Measurements from ENCODE around the gene IGFLR1. TPM values are rescaled to one million over a fixed set of nuclear protein-coding genes. Genes with fewer than 3 reads are reported as not detected.

IGFLR1 gene
- total RNA-seq, 1 donor from 2014 or later, result 3.8 TPM

- TF ChIP-seq CTCF (conservative IDR thresholded peaks at IDR 0.05), result no peak
- Mint-ChIP-seq H3K9me3 (no peaks in the 10 kb centered on the region), H3K36me3 (peaks cover 14% of the 10 kb centered on the region), H3K4me3 (no peak overlapping the region), H3K4me1 (ENCODE audit: unreplicated experiment) (peaks cover 5% of the 10 kb centered on the region), H3K27ac (peak overlapping the region; percentile 85), H3K27me3 (no peaks in the 10 kb centered on the region)
- DNase-seq (ENCODE audit: extremely low spot score, unreplicated experiment), result no peak
Measured at GRCh38 chr19:35731779-35732405, 10.4 kb downstream of the IGFLR1 start.

DNA sequence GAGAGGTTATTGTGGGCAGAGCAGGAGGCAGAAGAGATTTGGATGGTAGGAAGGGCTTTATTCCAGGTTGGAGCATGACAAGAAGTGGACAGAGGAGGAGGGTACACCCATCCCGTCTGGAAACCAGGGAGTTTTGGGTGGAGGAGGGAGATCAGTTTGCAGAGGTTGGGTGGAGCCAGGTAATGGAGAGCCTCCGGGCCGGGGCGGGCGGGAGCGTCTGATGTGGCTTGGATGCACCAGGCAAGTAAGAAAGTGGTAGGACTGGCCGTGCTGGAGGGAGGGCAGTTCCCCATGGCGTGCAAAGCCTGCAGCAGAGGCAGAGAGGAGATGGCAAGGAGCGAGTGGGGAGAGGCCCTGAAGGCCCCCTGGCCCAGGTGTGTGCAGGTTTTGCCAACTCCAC lies 10.9 kb downstream of the IGFLR1 start:
- H3K27me3 Mint-ChIP-seq, result no peaks in the 10 kb centered on the region
- H3K36me3 Mint-ChIP-seq, result peaks cover 14% of the 10 kb centered on the region
- DNase-seq (ENCODE audit: extremely low spot score, unreplicated experiment), result no peak
- H3K9me3 Mint-ChIP-seq, result no peaks in the 10 kb centered on the region
- peaks cover 5% of the 10 kb centered on the region for H3K4me1 Mint-ChIP-seq (ENCODE audit: unreplicated experiment)
- H3K4me3 Mint-ChIP-seq, result peak overlapping the region; percentile 34
- peak overlapping the region; percentile 85 for H3K27ac Mint-ChIP-seq
- no peak for TF ChIP-seq CTCF (conservative IDR thresholded peaks at IDR 0.05)

- Mint-ChIP-seq H3K27me3 (no peaks in the 10 kb centered on the region), H3K4me3 (no peak overlapping the region), H3K4me1 (ENCODE audit: unreplicated experiment) (peaks cover 5% of the 10 kb centered on the region), H3K36me3 (peaks cover 14% of the 10 kb centered on the region), H3K9me3 (no peaks in the 10 kb centered on the region), H3K27ac (peak overlapping the region; percentile 56)
- no peak for TF ChIP-seq CTCF (conservative IDR thresholded peaks at IDR 0.05)
- DNase-seq (ENCODE audit: extremely low spot score, unreplicated experiment), result no peak
Measured at GRCh38 chr19:35730326-35730725, 11.9 kb downstream of the IGFLR1 start.

DNA sequence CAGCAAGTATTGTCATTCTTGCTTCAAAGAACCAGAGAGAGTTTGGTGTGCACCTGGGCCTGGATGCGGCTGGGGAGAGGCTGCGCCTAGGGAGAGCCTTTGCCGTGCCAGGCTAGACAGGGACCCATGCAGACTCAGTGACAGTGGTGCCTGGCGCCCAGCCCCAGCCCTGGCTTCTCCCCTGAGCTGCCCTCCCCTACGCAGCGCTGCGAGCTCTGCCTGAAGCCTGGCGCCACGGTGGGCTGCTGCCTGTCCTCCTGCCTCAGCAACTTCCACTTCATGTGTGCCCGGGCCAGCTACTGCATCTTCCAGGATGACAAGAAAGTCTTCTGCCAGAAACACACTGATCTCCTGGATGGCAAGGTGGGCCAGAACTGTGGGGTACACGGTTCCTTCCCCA lies 12.5 kb downstream of the IGFLR1 start:
- Mint-ChIP-seq H3K9me3 (no peaks in the 10 kb centered on the region), H3K27ac (peak overlapping the region; percentile 56), H3K4me3 (no peak overlapping the region), H3K27me3 (no peaks in the 10 kb centered on the region), H3K36me3 (peaks cover 14% of the 10 kb centered on the region), H3K4me1 (ENCODE audit: unreplicated experiment) (peaks cover 5% of the 10 kb centered on the region)
- TF ChIP-seq CTCF (conservative IDR thresholded peaks at IDR 0.05), result no peak
- DNase-seq (ENCODE audit: extremely low spot score, unreplicated experiment), result no peak

DNA sequence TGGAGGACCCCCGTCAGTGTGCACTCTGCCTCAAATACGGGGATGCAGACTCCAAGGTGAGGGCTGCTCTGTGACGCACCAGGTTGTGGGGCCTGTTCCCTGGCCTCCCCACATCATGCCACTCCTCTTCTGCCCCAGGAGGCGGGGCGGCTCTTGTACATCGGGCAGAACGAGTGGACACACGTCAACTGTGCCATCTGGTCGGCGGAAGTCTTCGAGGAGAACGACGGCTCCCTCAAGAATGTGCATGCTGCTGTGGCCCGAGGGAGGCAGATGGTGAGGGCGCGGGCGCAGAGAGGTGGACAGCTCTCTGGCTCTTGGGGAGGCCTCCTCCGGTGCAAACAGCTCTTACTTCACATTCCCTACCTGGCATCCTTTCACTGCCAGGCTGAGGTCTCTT lies 13.2 kb downstream of the IGFLR1 start:
- no peak for DNase-seq (ENCODE audit: extremely low spot score, unreplicated experiment)
- no peak overlapping the region for H3K27ac Mint-ChIP-seq
- no peak overlapping the region for H3K4me3 Mint-ChIP-seq
- peaks cover 5% of the 10 kb centered on the region for H3K4me1 Mint-ChIP-seq (ENCODE audit: unreplicated experiment)
- H3K27me3 Mint-ChIP-seq, result no peaks in the 10 kb centered on the region
- peaks cover 14% of the 10 kb centered on the region for H3K36me3 Mint-ChIP-seq
- no peak for TF ChIP-seq CTCF (conservative IDR thresholded peaks at IDR 0.05)
- H3K9me3 Mint-ChIP-seq, result no peaks in the 10 kb centered on the region

All from type B pancreatic cell (in vitro differentiated cells).